ENCODE data around the gene C10orf120.

C10orf120 gene

GRCh38 chr10:122662231-122662630 lies 37.4 kb downstream of the C10orf120 start:
- in situ Hi-C loops (cut with MboI; ENCODE audit: low sequenced_read_pairs), result no loop called here

GRCh38 chr10:122660696-122661095 lies 39.0 kb downstream of the C10orf120 start:
- in situ Hi-C loops (cut with MboI; ENCODE audit: low sequenced_read_pairs), result no loop called here

GRCh38 chr10:122659651-122660050 lies 40.0 kb downstream of the C10orf120 start:
- in situ Hi-C loops (cut with MboI; ENCODE audit: low sequenced_read_pairs), result no loop called here

- in situ Hi-C loops (cut with MboI; ENCODE audit: low sequenced_read_pairs), result no loop called here
Measured at GRCh38 chr10:122659126-122659525, 40.5 kb downstream of the C10orf120 start.

GRCh38 chr10:122658356-122659049 lies 41.1 kb downstream of the C10orf120 start:
- in situ Hi-C loops (cut with MboI; ENCODE audit: low sequenced_read_pairs), result no loop called here

- in situ Hi-C loops (cut with MboI; ENCODE audit: low sequenced_read_pairs), result no loop called here
Measured at GRCh38 chr10:122657729-122658128, 41.9 kb downstream of the C10orf120 start.

GRCh38 chr10:122657255-122657654 lies 42.4 kb downstream of the C10orf120 start:
- in situ Hi-C loops (cut with MboI; ENCODE audit: low sequenced_read_pairs), result no loop called here

GRCh38 chr10:122656741-122657140 lies 42.9 kb downstream of the C10orf120 start:
- in situ Hi-C loops (cut with MboI; ENCODE audit: low sequenced_read_pairs), result no loop called here

- in situ Hi-C loops (cut with MboI; ENCODE audit: low sequenced_read_pairs), result no loop called here
Measured at GRCh38 chr10:122656308-122656705, 43.3 kb downstream of the C10orf120 start.

- in situ Hi-C loops (cut with MboI; ENCODE audit: low sequenced_read_pairs), result no loop called here
Measured at GRCh38 chr10:122655524-122656307, 43.9 kb downstream of the C10orf120 start.

- in situ Hi-C loops (cut with MboI; ENCODE audit: low sequenced_read_pairs), result no loop called here
Measured at GRCh38 chr10:122650331-122650730, 49.3 kb downstream of the C10orf120 start.

GRCh38 chr10:122649903-122650302 lies 49.7 kb downstream of the C10orf120 start:
- in situ Hi-C loops (cut with MboI; ENCODE audit: low sequenced_read_pairs), result no loop called here

- in situ Hi-C loops (cut with MboI; ENCODE audit: low sequenced_read_pairs), result no loop called here
Measured at GRCh38 chr10:122648599-122649428, 50.8 kb downstream of the C10orf120 start.

Data from HL-60/S4 treated with retinoic acid at 250 ng/mL for 4 days and 3 days (cell line).